Esophagus squamous epithelium (tissue), 4 donors: Measurements from ENCODE around the gene NUP98.

Source experiments
- POLR2A ChIP-seq, 4 donors: fragments of 450-650 bp; IDR thresholded peaks; one replicate each; pipeline ENCODE4 v1.6.1; 2017; ENCODE audit warnings: antibody characterized with exemption in 4 of 4, mild to moderate bottlenecking in 4 of 4, moderate library complexity in 3 of 4
- TF ChIP-seq, protein P1 (sequence below), 6 experiments: fragments of 450-650 bp in 4 of 6; fragments of 200-600 bp in 2 of 6; sonication (generic) in 2 of 6; IDR thresholded peaks; one replicate each; pipeline ENCODE4 v1.5.1; 2016 to 2019; ENCODE audit warnings: antibody characterized with exemption in 6 of 6, mild to moderate bottlenecking in 4 of 6, moderate library complexity in 4 of 6

- TF ChIP-seq, protein P1, sequence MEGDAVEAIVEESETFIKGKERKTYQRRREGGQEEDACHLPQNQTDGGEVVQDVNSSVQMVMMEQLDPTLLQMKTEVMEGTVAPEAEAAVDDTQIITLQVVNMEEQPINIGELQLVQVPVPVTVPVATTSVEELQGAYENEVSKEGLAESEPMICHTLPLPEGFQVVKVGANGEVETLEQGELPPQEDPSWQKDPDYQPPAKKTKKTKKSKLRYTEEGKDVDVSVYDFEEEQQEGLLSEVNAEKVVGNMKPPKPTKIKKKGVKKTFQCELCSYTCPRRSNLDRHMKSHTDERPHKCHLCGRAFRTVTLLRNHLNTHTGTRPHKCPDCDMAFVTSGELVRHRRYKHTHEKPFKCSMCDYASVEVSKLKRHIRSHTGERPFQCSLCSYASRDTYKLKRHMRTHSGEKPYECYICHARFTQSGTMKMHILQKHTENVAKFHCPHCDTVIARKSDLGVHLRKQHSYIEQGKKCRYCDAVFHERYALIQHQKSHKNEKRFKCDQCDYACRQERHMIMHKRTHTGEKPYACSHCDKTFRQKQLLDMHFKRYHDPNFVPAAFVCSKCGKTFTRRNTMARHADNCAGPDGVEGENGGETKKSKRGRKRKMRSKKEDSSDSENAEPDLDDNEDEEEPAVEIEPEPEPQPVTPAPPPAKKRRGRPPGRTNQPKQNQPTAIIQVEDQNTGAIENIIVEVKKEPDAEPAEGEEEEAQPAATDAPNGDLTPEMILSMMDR (IDR thresholded peaks at IDR 0.05): no peak
- TF ChIP-seq POLR2A (IDR thresholded peaks at IDR 0.05): no peak
Measured at GRCh38 chr11:3836903-3837302, 39.5 kb upstream of the NUP98 start.
